K562 (cell line): ENCODE data around the gene MTMR12. TPM values are rescaled to one million over a fixed set of nuclear protein-coding genes. Genes with fewer than 3 reads are reported as not detected.

Source experiments
- CBX3 ChIP-seq, 2 experiments: IDR thresholded peaks; 1 replicate in 1 of 2; 2 replicates in 1 of 2; pipeline ENCODE4 v1.6.1; 2012; ENCODE audit warnings: inconsistent platforms in 2 of 2, low read length in 2 of 2, borderline replicate concordance in 1 of 2, control low read depth in 1 of 2
- CTCFL ChIP-seq: IDR thresholded peaks from 2 replicates; pipeline ENCODE4 v1.6.1; 2011; ENCODE audit warnings: borderline replicate concordance, low read depth, mild to moderate bottlenecking, moderate library complexity, low read length; ENCODE audit not compliant: insufficient read depth, poor library complexity, severe bottlenecking
- FOXK1 ChIP-seq: sonication (generic); formaldehyde crosslinking; IDR thresholded peaks from 2 replicates; pipeline ENCODE4 v1.8.0; 2022; ENCODE audit warnings: missing genetic modification reagents, mild to moderate bottlenecking, borderline replicate concordance
- GABPA ChIP-seq: fragments of 200-800 bp; sonication (Bioruptor generic); conservative IDR thresholded peaks from 2 replicates; pipeline ENCODE4 v1.6.1; 2016; ENCODE audit warnings: low read depth, missing genetic modification characterization, missing compliant biosample characterization
- HDAC3 ChIP-seq: fragments of 450-650 bp; IDR thresholded peaks from 2 replicates; pipeline ENCODE4 v1.6.1; 2018; ENCODE audit warnings: borderline replicate concordance, mild to moderate bottlenecking, moderate library complexity; ENCODE audit not compliant: partially characterized antibody
- NR2F6 ChIP-seq: fragments of 450-650 bp; formaldehyde crosslinking; IDR thresholded peaks from 2 replicates; pipeline ENCODE4 v1.4.0; 2020; ENCODE audit warnings: mild to moderate bottlenecking
- PHTF2 ChIP-seq: fragments of 250-450 bp; sonication (Bioruptor Pico); IDR thresholded peaks from 2 replicates; pipeline ENCODE4 v1.5.0; 2021; ENCODE audit warnings: mild to moderate bottlenecking
- SMAD1 ChIP-seq: fragments of 150-350 bp; IDR thresholded peaks from 2 replicates; pipeline ENCODE4 v1.6.1; 2014; ENCODE audit warnings: low read length, low read depth; ENCODE audit not compliant: partially characterized antibody
- SP1 ChIP-seq: sonication (generic); formaldehyde crosslinking; IDR thresholded peaks from 2 replicates; pipeline ENCODE4 v1.8.1; 2022; ENCODE audit warnings: mild to moderate bottlenecking, missing genetic modification reagents
- TCF3 ChIP-seq: sonication (generic); formaldehyde crosslinking; IDR thresholded peaks from 2 replicates; pipeline ENCODE4 v1.4.0; 2020; ENCODE audit warnings: mild to moderate bottlenecking, missing genetic modification reagents
- TRIM28 ChIP-seq: fragments of 450-650 bp; IDR thresholded peaks from 2 replicates; pipeline ENCODE4 v1.6.1; 2017
- ZFP36 ChIP-seq: fragments of 150-350 bp; IDR thresholded peaks from 2 replicates; pipeline ENCODE4 v1.6.1; 2018; ENCODE audit warnings: low read length, low read depth; ENCODE audit not compliant: partially characterized antibody
- ZKSCAN3 ChIP-seq: fragments of 250-450 bp; sonication (Bioruptor Pico); IDR thresholded peaks from 2 replicates; pipeline ENCODE4 v1.4.0; 2020
- ZNF124 ChIP-seq: sonication (generic); formaldehyde crosslinking; IDR thresholded peaks from 2 replicates; pipeline ENCODE4 v1.8.1; 2022; ENCODE audit warnings: missing genetic modification reagents
- ZNF143 ChIP-seq: sonication (generic); formaldehyde crosslinking; IDR thresholded peaks from 2 replicates; pipeline ENCODE4 v1.9.0; 2022; ENCODE audit warnings: mild to moderate bottlenecking, missing genetic modification reagents
- ZNF184 ChIP-seq: sonication (generic); formaldehyde crosslinking; IDR thresholded peaks from 2 replicates; pipeline ENCODE4 v1.5.0; 2020; ENCODE audit warnings: missing genetic modification reagents
- ZNF280A ChIP-seq: fragments of 450-650 bp; IDR thresholded peaks from 2 replicates; pipeline ENCODE4 v1.6.1; 2018; ENCODE audit warnings: mild to moderate bottlenecking, low read depth; ENCODE audit not compliant: partially characterized antibody
- ZNF445 ChIP-seq: fragments of 250-450 bp; sonication (Bioruptor Pico); IDR thresholded peaks from 2 replicates; pipeline ENCODE4 v1.4.0; 2020; ENCODE audit warnings: low read depth, mild to moderate bottlenecking, moderate library complexity
- ZNF79 ChIP-seq: fragments of 250-450 bp; sonication (Bioruptor Pico); IDR thresholded peaks from 2 replicates; pipeline ENCODE4 v1.4.0; 2020; ENCODE audit warnings: low read depth, mild to moderate bottlenecking, moderate library complexity
- polyA plus RNA-seq, 8 experiments: library from polyadenylated mRNA; depleted of rRNA in 4 of 8; stranded (reverse) in 5 of 8; unstranded in 3 of 8; fragments of >200 nt; fragmentation: Nextera tagmentation in 2 of 8; fragmentation: Illumina TruSeq in 1 of 8; extraction: Ambion mirVana in 2 of 8; extraction: Trizol in 1 of 8; gene quantifications; 2 replicates each; pipeline versions ENCODE4 v1.2.1 to v1.2.3, GENCODE V29; 2011 to 2014; ENCODE audit warnings: inconsistent platforms in 1 of 8, missing spikeins in 1 of 8
- total RNA-seq, 7 experiments: library from RNA; depleted of rRNA in 6 of 7; stranded (reverse); fragments of >200 nt in 6 of 7; fragmentation: Illumina TruSeq in 2 of 7; extraction: Trizol in 2 of 7; gene quantifications; 2 replicates each; pipeline versions ENCODE4 v1.2.1 to v1.2.3, GENCODE V29; 2011 to 2021; ENCODE audit warnings: low replicate concordance in 1 of 7

MTMR12 gene
- total and polyA plus RNA-seq, 9 of the 15 experiments (the other 6 are each of a cell fraction or from before 2014, with no cell fraction given) = 4.0 to 28.7 (median 17.1) TPM

GRCh38 chr5:32339878-32340277, 27.1 kb upstream of the MTMR12 start (continued):
- TF ChIP-seq PHTF2 = no peak
- no peak for TF ChIP-seq FOXK1
- peak; percentile 46; the same call in 1 of the 2 replicates for TF ChIP-seq ZNF445 (CRISPR knock-in tag)
- TF ChIP-seq CTCFL = no peak
- peak; percentile 89 for TF ChIP-seq TRIM28
- TF ChIP-seq NR2F6 (CRISPR knock-in tag) = no peak
- TF ChIP-seq HDAC3 = no peak
- peak; percentile 78 for TF ChIP-seq ZNF280A
- peak; percentile 92 for TF ChIP-seq ZFP36
- TF ChIP-seq ZNF184 (CRISPR knock-in tag) = no peak
- TF ChIP-seq ZKSCAN3 (CRISPR knock-in tag) = no peak
- no peak for TF ChIP-seq GABPA
- peak in 1 of 2 experiments; percentile 92; a peak in 2 of 3 replicates for TF ChIP-seq CBX3 (IDR thresholded peaks at IDR 0.05; ENCODE audit: borderline replicate concordance in 1 of 2, low read length in 2 of 2)
- no peak for TF ChIP-seq SP1 (CRISPR knock-in tag)
- TF ChIP-seq ZNF124 = no peak
- TF ChIP-seq TCF3 (CRISPR knock-in tag) = no peak
- no peak for TF ChIP-seq ZNF79 (CRISPR knock-in tag)
- TF ChIP-seq ZNF143 (CRISPR knock-in tag) = no peak
- no peak for TF ChIP-seq SMAD1
